Measurements from ENCODE around the gene ZBTB24.

- TF ChIP-seq POLR2AphosphoS5 (IDR thresholded peaks at IDR 0.05) (no peak), CTCF (IDR thresholded peaks at IDR 0.05) (no peak), POLR2A (IDR thresholded peaks at IDR 0.05) (no peak)
These were observed 58.1 kb downstream of the ZBTB24 start for GRCh38 chr6:109424946-109425345.

Data from prostate gland (tissue), 2 donors.